PC-9 (cell line): Measurements from ENCODE around the gene TTLL6. TPM values are rescaled to one million over a fixed set of nuclear protein-coding genes. Genes with fewer than 3 reads are reported as not detected.

ENCODE experiments used
- BruUV-seq: library from RNA; stranded (reverse); fragments of 400-500 nt; replicated peaks from 2 replicates; lab custom pipeline; 2021; lab: Mats Ljungman, UMichigan
- CTCF ChIA-PET: fragments of 300-600 bp; sonication (Branson Sonifier 250); formaldehyde crosslinking; loops from one replicate; lab custom pipeline; 2022; ENCODE audit warnings: antibody characterized with exemption; lab: Charles Lee
- POLR2A ChIA-PET: fragments of 300-600 bp; sonication (Branson Sonifier 250); formaldehyde crosslinking; loops from one replicate; lab custom pipeline; 2022; ENCODE audit warnings: antibody characterized with exemption; ENCODE audit not compliant: unreplicated experiment; lab: Charles Lee
- DNase-seq, 2 experiments: peaks; one replicate each; pipeline versions ENCODE4 v3.0.0 to v3.0.0-alpha.2; 2015 to 2022; ENCODE audit warnings: mixed read lengths in 1 of 2
- H2AFZ ChIP-seq: fragments of 200-600 bp; sonication (generic); 2 replicates; pipeline ENCODE4 v1.8.1; 2017; ENCODE audit warnings: antibody characterized with exemption
- H3F3A ChIP-seq: fragments of 200-600 bp; sonication (generic); 2 replicates; pipeline ENCODE4 v1.8.1; 2017; ENCODE audit warnings: antibody characterized with exemption, mild to moderate bottlenecking, low read depth; ENCODE audit not compliant: insufficient read depth
- H3K27ac ChIP-seq: fragments of 200-600 bp; sonication (generic); 2 replicates; pipeline ENCODE4 v1.6.1; 2016; ENCODE audit warnings: mixed run types
- H3K27me3 ChIP-seq: fragments of 200-600 bp; sonication (generic); 2 replicates; pipeline ENCODE4 v1.6.1; 2016; ENCODE audit warnings: low read depth, mixed run types; ENCODE audit not compliant: insufficient read depth
- H3K36me3 ChIP-seq: fragments of 200-600 bp; sonication (generic); 2 replicates; pipeline ENCODE4 v1.6.1; 2016; ENCODE audit warnings: low read depth, mixed run types
- H3K4me1 ChIP-seq: fragments of 200-600 bp; sonication (generic); replicated peaks from 2 replicates; pipeline ENCODE4 v1.6.1; 2016; ENCODE audit warnings: mixed run types; ENCODE audit not compliant: insufficient read depth
- H3K4me2 ChIP-seq: fragments of 200-600 bp; sonication (generic); 2 replicates; pipeline ENCODE4 v1.6.1; 2017; ENCODE audit warnings: mixed run types
- H3K4me3 ChIP-seq: fragments of 200-600 bp; sonication (generic); 2 replicates; pipeline ENCODE4 v1.6.1; 2016; ENCODE audit warnings: mixed run types
- H3K79me2 ChIP-seq: fragments of 200-600 bp; sonication (generic); 2 replicates; pipeline ENCODE4 v1.6.1; 2017; ENCODE audit warnings: low read depth, mixed run types
- H3K9me2 ChIP-seq: fragments of 200-600 bp; sonication (generic); 2 replicates; pipeline ENCODE4 v1.8.1; 2017; ENCODE audit warnings: mild to moderate bottlenecking; ENCODE audit not compliant: insufficient read depth
- H3K9me3 ChIP-seq: fragments of 200-600 bp; sonication (generic); 2 replicates; pipeline ENCODE4 v1.8.1; 2016; ENCODE audit warnings: low read depth; ENCODE audit not compliant: insufficient read depth
- H4K20me1 ChIP-seq: fragments of 200-600 bp; sonication (generic); 2 replicates; pipeline ENCODE4 v1.8.1; 2017; ENCODE audit not compliant: insufficient read depth
- EZH2 ChIP-seq: fragments of 200-600 bp; sonication (generic); IDR thresholded peaks from 2 replicates; pipeline ENCODE4 v1.8.0; 2017; ENCODE audit warnings: antibody characterized with exemption, low read depth
- intact Hi-C: fragments of 100-400 bp; cut with micrococcal nuclease; formaldehyde crosslinking; loops from one replicate; pipeline ENCODE4 v1.10.0; 2022; ENCODE audit not compliant: unreplicated experiment
- total RNA-seq: library from RNA; stranded (reverse); gene quantifications from 2 replicates; pipeline ENCODE4 v1.2.3, GENCODE V29; 2021
- TF ChIP-seq, protein P1 (sequence below): fragments of 200-600 bp; sonication (generic); conservative IDR thresholded peaks from 2 replicates; pipeline ENCODE4 v1.6.1; 2017; ENCODE audit warnings: mixed run types, antibody characterized with exemption, mild to moderate bottlenecking, moderate library complexity

Gene TTLL6
- total RNA-seq, 1 experiment from 2014 or later: not detected

- H3K4me2 ChIP-seq: no peak overlapping the region
- DNase-seq: no peak
- ChIA-PET CTCF (interaction anchor here (1.0 kb wide), 1 partner anchor 49 kb away, joined by 9 read pairs; no protein-coding TSS in a partner anchor), POLR2A (no interaction called here)
- H3K36me3 ChIP-seq: no peaks in the 10 kb centered on the region
- peaks cover 41% of the 10 kb centered on the region for H3K79me2 ChIP-seq
- peaks cover 7% of the 10 kb centered on the region for H4K20me1 ChIP-seq
- intact Hi-C loops: no loop called here
- H3F3A ChIP-seq: peaks cover 8% of the 10 kb centered on the region; the same call in 1 of the 2 replicates
- H3K4me3 ChIP-seq: no peak overlapping the region
- no peaks in the 10 kb centered on the region for H3K9me3 ChIP-seq
- no peak overlapping the region for H2AFZ ChIP-seq
- H3K27me3 ChIP-seq: no peaks in the 10 kb centered on the region
- peaks cover 14% of the 10 kb centered on the region for H3K4me1 ChIP-seq
- no peak overlapping the region for H3K27ac ChIP-seq
- TF ChIP-seq EZH2: no peak
- TF ChIP-seq, protein P1, sequence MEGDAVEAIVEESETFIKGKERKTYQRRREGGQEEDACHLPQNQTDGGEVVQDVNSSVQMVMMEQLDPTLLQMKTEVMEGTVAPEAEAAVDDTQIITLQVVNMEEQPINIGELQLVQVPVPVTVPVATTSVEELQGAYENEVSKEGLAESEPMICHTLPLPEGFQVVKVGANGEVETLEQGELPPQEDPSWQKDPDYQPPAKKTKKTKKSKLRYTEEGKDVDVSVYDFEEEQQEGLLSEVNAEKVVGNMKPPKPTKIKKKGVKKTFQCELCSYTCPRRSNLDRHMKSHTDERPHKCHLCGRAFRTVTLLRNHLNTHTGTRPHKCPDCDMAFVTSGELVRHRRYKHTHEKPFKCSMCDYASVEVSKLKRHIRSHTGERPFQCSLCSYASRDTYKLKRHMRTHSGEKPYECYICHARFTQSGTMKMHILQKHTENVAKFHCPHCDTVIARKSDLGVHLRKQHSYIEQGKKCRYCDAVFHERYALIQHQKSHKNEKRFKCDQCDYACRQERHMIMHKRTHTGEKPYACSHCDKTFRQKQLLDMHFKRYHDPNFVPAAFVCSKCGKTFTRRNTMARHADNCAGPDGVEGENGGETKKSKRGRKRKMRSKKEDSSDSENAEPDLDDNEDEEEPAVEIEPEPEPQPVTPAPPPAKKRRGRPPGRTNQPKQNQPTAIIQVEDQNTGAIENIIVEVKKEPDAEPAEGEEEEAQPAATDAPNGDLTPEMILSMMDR: no peak
- no peaks in the 10 kb centered on the region; the same call in 1 of the 2 replicates for H3K9me2 ChIP-seq
- no TSS peak for BruUV-seq
Measured at GRCh38 chr17:48834973-48835372, 17.9 kb upstream of the TTLL6 start.

DNA sequence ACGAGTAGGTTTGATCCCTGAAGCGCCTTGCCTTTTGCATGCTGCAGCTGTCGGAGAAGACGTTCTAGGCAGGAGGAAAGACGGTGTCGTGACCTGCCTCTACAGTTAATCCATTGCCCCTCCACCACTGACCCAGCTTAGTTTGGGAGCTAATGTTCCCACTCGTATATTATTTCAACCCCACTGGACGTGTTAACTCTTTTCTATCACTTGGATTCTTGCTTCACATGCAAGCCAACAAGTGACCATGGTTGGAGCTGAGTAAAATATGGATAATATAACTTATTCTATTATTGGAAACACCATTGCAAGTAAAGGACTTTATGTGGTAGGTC is 14.5 kb upstream of the TTLL6 start:
- POLR2A ChIA-PET: interaction anchor here (0.6 kb wide), 1 partner anchor 1261 kb away, joined by 10 read pairs; no protein-coding TSS in a partner anchor
- Histone ChIP-seq H4K20me1 (0 out of 2 replicates have a peak, but pooled peaks cover 3% of the 10 kb centered on the region), H3K4me3 (peak overlapping the region; percentile 95), H3K4me1 (peaks cover 14% of the 10 kb centered on the region), H3K9me3 (no peaks in the 10 kb centered on the region), H3K79me2 (peaks cover 36% of the 10 kb centered on the region), H3K36me3 (no peaks in the 10 kb centered on the region), H3F3A (peaks cover 8% of the 10 kb centered on the region; the same call in 1 of the 2 replicates), H3K27me3 (no peaks in the 10 kb centered on the region), H2AFZ (peak overlapping the region; percentile 98), H3K9me2 (no peaks in the 10 kb centered on the region; the same call in 1 of the 2 replicates), H3K27ac (peak overlapping the region; percentile 69), H3K4me2 (peak overlapping the region; percentile 91)
- intact Hi-C loops: no loop called here
- CTCF ChIA-PET: no interaction called here
- no TSS peak for BruUV-seq
- no peak for DNase-seq
- TF ChIP-seq, protein P1: no peak
- no peak for TF ChIP-seq EZH2

DNA sequence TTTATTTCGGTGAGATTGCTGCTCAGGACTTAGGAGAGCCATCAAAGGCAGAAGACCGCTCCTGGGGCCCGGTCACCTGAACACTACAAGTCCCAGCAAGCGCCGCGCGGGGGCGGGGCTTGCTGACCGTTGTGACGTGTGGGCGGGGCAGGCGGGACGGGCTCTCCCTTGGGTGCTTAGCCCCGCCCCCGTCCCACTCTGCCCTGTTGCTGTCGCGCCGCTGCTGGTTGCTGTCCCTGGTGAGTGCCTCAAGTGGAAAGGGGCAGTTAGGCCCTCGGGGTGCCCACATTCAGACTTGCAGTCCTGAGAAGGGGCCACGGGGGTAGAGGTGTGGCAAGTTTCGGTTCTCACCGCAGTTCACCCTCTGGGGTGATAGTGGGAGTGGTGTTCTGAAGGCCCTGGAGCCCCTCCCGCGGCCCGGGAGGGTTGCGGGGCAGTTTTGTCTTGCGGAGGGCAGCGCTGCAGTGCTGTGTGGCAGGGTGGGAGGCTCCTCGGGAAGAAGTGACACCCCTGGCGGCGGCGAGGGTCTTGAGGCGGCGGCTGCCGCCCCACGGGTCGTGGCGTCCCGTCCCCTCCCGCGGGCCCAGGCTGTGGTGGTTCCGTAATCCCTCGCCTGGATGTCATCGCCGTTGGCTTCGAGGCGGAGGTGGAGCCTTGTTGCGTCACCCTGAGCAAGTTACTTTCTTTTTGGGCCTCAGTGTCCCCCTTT is 14.0 kb upstream of the TTLL6 start, which contains the start of gene CALCOCO2:
CALCOCO2 (plus strand) TSS at position 196 of the 709 bp plus-strand sequence. CDS start 10,673 bp downstream, outside the sequence.
- no peaks in the 10 kb centered on the region; the same call in 1 of the 2 replicates for H3K9me2 ChIP-seq
- H3F3A ChIP-seq: peaks cover 7% of the 10 kb centered on the region
- H3K27me3 ChIP-seq: no peaks in the 10 kb centered on the region
- peak within 1 kb of the TSS; percentile 69 for H3K27ac ChIP-seq
- peak; percentile 88 to 90 for DNase-seq
- peak within 1 kb of the TSS; percentile 95 for H3K4me3 ChIP-seq
- no peaks in the 10 kb centered on the region for H4K20me1 ChIP-seq
- H3K4me1 ChIP-seq: peaks cover 12% of the 10 kb centered on the region
- TF ChIP-seq, protein P1: peak; percentile 4; the same call in 1 of the 2 replicates
- TF ChIP-seq EZH2: no peak
- peaks cover 36% of the 10 kb centered on the region for H3K79me2 ChIP-seq
- H3K36me3 ChIP-seq: no peaks in the 10 kb centered on the region
- ChIA-PET POLR2A (interaction anchor here (0.6 kb wide), 2 partner anchors 80 to 112 kb away, joined by 5 read pairs; no protein-coding TSS in a partner anchor), CTCF (no interaction called here)
- H2AFZ ChIP-seq: peak within 1 kb of the TSS; percentile 98
- no peaks in the 10 kb centered on the region for H3K9me3 ChIP-seq
- BruUV-seq: TSS peak; percentile 65
- intact Hi-C loops: no loop called here
- peak within 1 kb of the TSS; percentile 91 for H3K4me2 ChIP-seq
